ENCODE results near the gene ACP4.

The ACP4 gene

GRCh38 chr19:50796128-50796633, 6.0 kb downstream of the ACP4 start:
- DNase-seq, result no peak
- peaks cover 11% of the 10 kb centered on the region; the same call in 1 of the 2 replicates for H3K4me1 ChIP-seq (ENCODE audit: low read length)
- no peak overlapping the region for H3K4me3 ChIP-seq (ENCODE audit: low read length)
- H3K9me3 ChIP-seq (replicated peaks; ENCODE audit: insufficient read depth, low read length), result no peaks in the 10 kb centered on the region
- H3K9ac ChIP-seq (ENCODE audit: low read length), result no peak overlapping the region
- peaks cover 18% of the 10 kb centered on the region for H3K79me2 ChIP-seq (ENCODE audit: low read length)
- peaks cover 32% of the 10 kb centered on the region for H3F3A ChIP-seq (ENCODE audit: insufficient read depth, low read length)
- 0 out of 2 replicates have a peak, but pooled peaks cover 5% of the 10 kb centered on the region for H3K36me3 ChIP-seq (replicated peaks; ENCODE audit: insufficient read depth, low read length)
- TF ChIP-seq EZH2 (optimal IDR thresholded peaks at IDR 0.05; ENCODE audit: low read depth, low read length) (no peak), EZH2phosphoT487 (IDR thresholded peaks at IDR 0.05; ENCODE audit: low read length) (no peak)
- TF ChIP-seq, protein P1, sequence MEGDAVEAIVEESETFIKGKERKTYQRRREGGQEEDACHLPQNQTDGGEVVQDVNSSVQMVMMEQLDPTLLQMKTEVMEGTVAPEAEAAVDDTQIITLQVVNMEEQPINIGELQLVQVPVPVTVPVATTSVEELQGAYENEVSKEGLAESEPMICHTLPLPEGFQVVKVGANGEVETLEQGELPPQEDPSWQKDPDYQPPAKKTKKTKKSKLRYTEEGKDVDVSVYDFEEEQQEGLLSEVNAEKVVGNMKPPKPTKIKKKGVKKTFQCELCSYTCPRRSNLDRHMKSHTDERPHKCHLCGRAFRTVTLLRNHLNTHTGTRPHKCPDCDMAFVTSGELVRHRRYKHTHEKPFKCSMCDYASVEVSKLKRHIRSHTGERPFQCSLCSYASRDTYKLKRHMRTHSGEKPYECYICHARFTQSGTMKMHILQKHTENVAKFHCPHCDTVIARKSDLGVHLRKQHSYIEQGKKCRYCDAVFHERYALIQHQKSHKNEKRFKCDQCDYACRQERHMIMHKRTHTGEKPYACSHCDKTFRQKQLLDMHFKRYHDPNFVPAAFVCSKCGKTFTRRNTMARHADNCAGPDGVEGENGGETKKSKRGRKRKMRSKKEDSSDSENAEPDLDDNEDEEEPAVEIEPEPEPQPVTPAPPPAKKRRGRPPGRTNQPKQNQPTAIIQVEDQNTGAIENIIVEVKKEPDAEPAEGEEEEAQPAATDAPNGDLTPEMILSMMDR (IDR thresholded peaks at IDR 0.05; ENCODE audit: low read length), result no peak
- no peaks in the 10 kb centered on the region for H3K9me2 ChIP-seq (replicated peaks; ENCODE audit: insufficient read depth, low read length)
- H3K27me3 ChIP-seq (replicated peaks; ENCODE audit: insufficient read depth, low read length), result no peaks in the 10 kb centered on the region
- H4K20me1 ChIP-seq (ENCODE audit: insufficient read depth, low read length), result peaks cover 33% of the 10 kb centered on the region
- no peak overlapping the region for H2AFZ ChIP-seq (ENCODE audit: low read length)
- H3K27ac ChIP-seq (ENCODE audit: low read length), result no peak overlapping the region
- H3K4me2 ChIP-seq (ENCODE audit: low read depth, low read length), result no peak overlapping the region

GRCh38 chr19:50796634-50797428, 6.6 kb downstream of the ACP4 start:
- Histone ChIP-seq H3K36me3 (replicated peaks; ENCODE audit: insufficient read depth, low read length) (0 out of 2 replicates have a peak, but pooled peaks cover 5% of the 10 kb centered on the region), H3F3A (ENCODE audit: insufficient read depth, low read length) (peaks cover 32% of the 10 kb centered on the region), H3K9me2 (replicated peaks; ENCODE audit: insufficient read depth, low read length) (no peaks in the 10 kb centered on the region), H3K4me3 (ENCODE audit: low read length) (no peak overlapping the region), H3K27ac (ENCODE audit: low read length) (no peak overlapping the region), H3K9me3 (replicated peaks; ENCODE audit: insufficient read depth, low read length) (no peaks in the 10 kb centered on the region), H3K4me2 (ENCODE audit: low read depth, low read length) (no peak overlapping the region), H3K27me3 (replicated peaks; ENCODE audit: insufficient read depth, low read length) (no peaks in the 10 kb centered on the region), H3K4me1 (ENCODE audit: low read length) (peaks cover 11% of the 10 kb centered on the region; the same call in 1 of the 2 replicates), H4K20me1 (ENCODE audit: insufficient read depth, low read length) (peaks cover 34% of the 10 kb centered on the region), H3K9ac (ENCODE audit: low read length) (no peak overlapping the region), H2AFZ (ENCODE audit: low read length) (no peak overlapping the region), H3K79me2 (ENCODE audit: low read length) (peaks cover 21% of the 10 kb centered on the region)
- no peak for DNase-seq
- no peak for TF ChIP-seq EZH2 (optimal IDR thresholded peaks at IDR 0.05; ENCODE audit: low read depth, low read length)
- TF ChIP-seq, protein P1 (IDR thresholded peaks at IDR 0.05; ENCODE audit: low read length), result no peak
- no peak for TF ChIP-seq EZH2phosphoT487 (IDR thresholded peaks at IDR 0.05; ENCODE audit: low read length)

GRCh38 chr19:50797429-50797780, 7.2 kb downstream of the ACP4 start:
- Histone ChIP-seq H3K79me2 (ENCODE audit: low read length) (peaks cover 26% of the 10 kb centered on the region), H3K9ac (ENCODE audit: low read length) (no peak overlapping the region), H3K4me3 (ENCODE audit: low read length) (no peak overlapping the region), H3K36me3 (replicated peaks; ENCODE audit: insufficient read depth, low read length) (0 out of 2 replicates have a peak, but pooled peaks cover 5% of the 10 kb centered on the region), H3K9me2 (replicated peaks; ENCODE audit: insufficient read depth, low read length) (no peaks in the 10 kb centered on the region), H3K27ac (ENCODE audit: low read length) (no peak overlapping the region), H2AFZ (ENCODE audit: low read length) (no peak overlapping the region), H3K9me3 (replicated peaks; ENCODE audit: insufficient read depth, low read length) (no peaks in the 10 kb centered on the region), H3F3A (ENCODE audit: insufficient read depth, low read length) (peaks cover 32% of the 10 kb centered on the region), H3K4me2 (ENCODE audit: low read depth, low read length) (no peak overlapping the region), H3K27me3 (replicated peaks; ENCODE audit: insufficient read depth, low read length) (no peaks in the 10 kb centered on the region), H3K4me1 (ENCODE audit: low read length) (peaks cover 11% of the 10 kb centered on the region), H4K20me1 (ENCODE audit: insufficient read depth, low read length) (peaks cover 34% of the 10 kb centered on the region)
- DNase-seq, result no peak
- TF ChIP-seq EZH2 (optimal IDR thresholded peaks at IDR 0.05; ENCODE audit: low read depth, low read length) (no peak), EZH2phosphoT487 (IDR thresholded peaks at IDR 0.05; ENCODE audit: low read length) (no peak)
- TF ChIP-seq, protein P1 (IDR thresholded peaks at IDR 0.05; ENCODE audit: low read length), result no peak

All from MM.1S (cell line).